Gastrocnemius medialis (tissue), 4 donors: ENCODE results near the gene GIPC3.

Experiments
- POLR2A ChIP-seq, 2 donors: fragments of 450-650 bp; IDR thresholded peaks; one replicate each; pipeline ENCODE4 v1.6.1; 2017; ENCODE audit warnings: antibody characterized with exemption in 2 of 2, mild to moderate bottlenecking in 2 of 2, moderate library complexity in 2 of 2
- TF ChIP-seq, protein P1 (sequence below), 5 experiments: fragments of 450-650 bp in 3 of 5; fragments of 200-600 bp in 2 of 5; sonication (generic) in 2 of 5; IDR thresholded peaks in 4 of 5; conservative IDR thresholded peaks in 1 of 5; 1 replicate in 4 of 5; 2 replicates in 1 of 5; pipeline ENCODE4 v1.5.1; 2016 to 2019; ENCODE audit warnings: antibody characterized with exemption in 5 of 5, mild to moderate bottlenecking in 3 of 5, moderate library complexity in 3 of 5

DNA sequence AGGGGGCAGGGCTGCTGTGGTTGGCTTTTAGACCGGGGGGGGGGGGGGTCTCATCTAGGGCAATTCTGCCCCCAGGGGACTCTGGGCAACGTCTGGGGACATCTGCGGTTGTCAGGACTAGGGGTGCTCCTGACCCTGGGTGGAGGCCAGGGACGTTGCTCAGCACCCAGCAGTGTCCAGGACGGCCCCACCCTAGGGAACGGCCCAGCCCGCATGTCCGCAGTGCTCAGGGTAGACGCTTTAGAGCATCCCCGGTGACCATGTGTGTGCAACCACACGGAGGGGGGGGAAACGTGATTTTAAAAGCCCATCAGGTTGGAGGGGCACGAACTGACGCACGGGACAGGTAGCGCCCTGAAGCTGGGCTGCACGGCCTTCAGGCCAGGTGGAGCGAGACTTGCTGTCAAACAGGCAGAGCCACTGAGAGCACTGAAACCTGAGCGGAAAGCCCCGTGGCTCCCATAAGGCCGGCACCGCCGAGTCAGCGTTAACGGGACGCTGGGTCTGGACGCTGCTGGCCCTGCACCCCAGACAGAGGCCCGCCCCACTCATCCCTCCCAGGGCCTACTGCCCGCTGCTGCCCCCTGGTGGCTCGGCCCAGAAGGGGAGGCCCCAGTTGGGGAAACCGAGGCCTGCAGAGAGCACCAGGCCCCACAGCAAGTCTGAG, 33.0 kb downstream of the GIPC3 start:
- TF ChIP-seq, protein P1, sequence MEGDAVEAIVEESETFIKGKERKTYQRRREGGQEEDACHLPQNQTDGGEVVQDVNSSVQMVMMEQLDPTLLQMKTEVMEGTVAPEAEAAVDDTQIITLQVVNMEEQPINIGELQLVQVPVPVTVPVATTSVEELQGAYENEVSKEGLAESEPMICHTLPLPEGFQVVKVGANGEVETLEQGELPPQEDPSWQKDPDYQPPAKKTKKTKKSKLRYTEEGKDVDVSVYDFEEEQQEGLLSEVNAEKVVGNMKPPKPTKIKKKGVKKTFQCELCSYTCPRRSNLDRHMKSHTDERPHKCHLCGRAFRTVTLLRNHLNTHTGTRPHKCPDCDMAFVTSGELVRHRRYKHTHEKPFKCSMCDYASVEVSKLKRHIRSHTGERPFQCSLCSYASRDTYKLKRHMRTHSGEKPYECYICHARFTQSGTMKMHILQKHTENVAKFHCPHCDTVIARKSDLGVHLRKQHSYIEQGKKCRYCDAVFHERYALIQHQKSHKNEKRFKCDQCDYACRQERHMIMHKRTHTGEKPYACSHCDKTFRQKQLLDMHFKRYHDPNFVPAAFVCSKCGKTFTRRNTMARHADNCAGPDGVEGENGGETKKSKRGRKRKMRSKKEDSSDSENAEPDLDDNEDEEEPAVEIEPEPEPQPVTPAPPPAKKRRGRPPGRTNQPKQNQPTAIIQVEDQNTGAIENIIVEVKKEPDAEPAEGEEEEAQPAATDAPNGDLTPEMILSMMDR (IDR thresholded peaks at IDR 0.05 in 4 of 5, conservative IDR thresholded peaks at IDR 0.05 in 1 of 5): peak; percentile 87 to 96 (median 95)
- no peak for TF ChIP-seq POLR2A (IDR thresholded peaks at IDR 0.05)
